MCF 10A (cell line): ENCODE results near the gene PPM1K. TPM values are rescaled to one million over a fixed set of nuclear protein-coding genes. Genes with fewer than 3 reads are reported as not detected.

ENCODE experiments used
- BruUV-seq: library from RNA; stranded (reverse); fragments of 400-500 nt; replicated peaks from 2 replicates; lab custom pipeline; 2021; lab: Mats Ljungman, UMichigan
- CTCF ChIA-PET: fragments of 300-600 bp; sonication (Branson Sonifier 250); formaldehyde crosslinking; extraction: SDS; loops from one replicate; lab custom pipeline; 2021; ENCODE audit warnings: antibody characterized with exemption, inconsistent platforms; lab: Yijun Ruan, JAX
- POLR2A ChIA-PET: fragments of 300-600, 350-650 bp; sonication (Branson Sonifier 250); formaldehyde crosslinking; extraction: SDS; loops from one replicate; lab custom pipeline; 2020; ENCODE audit warnings: antibody characterized with exemption, inconsistent platforms; lab: Yijun Ruan, JAX
- DNase-seq: peaks from one replicate; pipeline ENCODE4 v3.0.0-alpha.2; 2018; ENCODE audit not compliant: unreplicated experiment
- H3K27ac Mint-ChIP-seq: one replicate; pipeline ENCODE4 v1.8.0; 2022; ENCODE audit warnings: mild to moderate bottlenecking, low read depth, mixed read lengths; ENCODE audit not compliant: unreplicated experiment
- H3K27me3 Mint-ChIP-seq: one replicate; pipeline ENCODE4 v1.8.0; 2022; ENCODE audit warnings: mixed read lengths; ENCODE audit not compliant: insufficient read depth, unreplicated experiment
- H3K36me3 Mint-ChIP-seq: one replicate; pipeline ENCODE4 v1.8.0; 2022; ENCODE audit warnings: mild to moderate bottlenecking, moderate library complexity, mixed read lengths; ENCODE audit not compliant: insufficient read depth, unreplicated experiment
- H3K4me1 Mint-ChIP-seq: one replicate; pipeline ENCODE4 v1.8.0; 2022; ENCODE audit warnings: mixed read lengths; ENCODE audit not compliant: insufficient read depth, unreplicated experiment
- H3K4me3 Mint-ChIP-seq: one replicate; pipeline ENCODE4 v1.8.0; 2022; ENCODE audit warnings: mild to moderate bottlenecking, moderate library complexity, mixed read lengths; ENCODE audit not compliant: unreplicated experiment
- H3K9me3 Mint-ChIP-seq: one replicate; pipeline ENCODE4 v1.8.0; 2022; ENCODE audit warnings: mixed read lengths; ENCODE audit not compliant: unreplicated experiment
- intact Hi-C: fragments of 100-400 bp; cut with micrococcal nuclease; formaldehyde crosslinking; loops from 2 replicates; pipeline ENCODE4 v1.14.1; 2022
- total RNA-seq: library from RNA; stranded (reverse); gene quantifications from 2 replicates; pipeline ENCODE4 v1.2.3, GENCODE V29; 2022
- TF ChIP-seq, protein P1 (sequence below): fragments of 200-600 bp; IDR thresholded peaks from one replicate; pipeline ENCODE4 v1.8.0; 2022; ENCODE audit warnings: antibody characterized with exemption, mild to moderate bottlenecking; ENCODE audit not compliant: unreplicated experiment

PPM1K gene
- total RNA-seq, 1 experiment from 2014 or later = 21.0 TPM

GRCh38 chr4:88277711-88278225, 6.6 kb downstream of the PPM1K start:
- no peaks in the 10 kb centered on the region for H3K9me3 Mint-ChIP-seq
- no peak for DNase-seq
- ChIA-PET POLR2A (no interaction called here), CTCF (interaction anchor here (0.7 to 2.1 kb wide), 3 partner anchors 91 to 842 kb away, joined by 3 to 5 read pairs (median 3); no protein-coding TSS in a partner anchor)
- H3K4me1 Mint-ChIP-seq = peaks cover 8% of the 10 kb centered on the region
- no peaks in the 10 kb centered on the region for H3K27me3 Mint-ChIP-seq
- intact Hi-C loops = no loop called here
- no peak overlapping the region for H3K27ac Mint-ChIP-seq
- BruUV-seq = no TSS peak
- no peak overlapping the region for H3K4me3 Mint-ChIP-seq
- H3K36me3 Mint-ChIP-seq = peaks cover 14% of the 10 kb centered on the region
- TF ChIP-seq, protein P1, sequence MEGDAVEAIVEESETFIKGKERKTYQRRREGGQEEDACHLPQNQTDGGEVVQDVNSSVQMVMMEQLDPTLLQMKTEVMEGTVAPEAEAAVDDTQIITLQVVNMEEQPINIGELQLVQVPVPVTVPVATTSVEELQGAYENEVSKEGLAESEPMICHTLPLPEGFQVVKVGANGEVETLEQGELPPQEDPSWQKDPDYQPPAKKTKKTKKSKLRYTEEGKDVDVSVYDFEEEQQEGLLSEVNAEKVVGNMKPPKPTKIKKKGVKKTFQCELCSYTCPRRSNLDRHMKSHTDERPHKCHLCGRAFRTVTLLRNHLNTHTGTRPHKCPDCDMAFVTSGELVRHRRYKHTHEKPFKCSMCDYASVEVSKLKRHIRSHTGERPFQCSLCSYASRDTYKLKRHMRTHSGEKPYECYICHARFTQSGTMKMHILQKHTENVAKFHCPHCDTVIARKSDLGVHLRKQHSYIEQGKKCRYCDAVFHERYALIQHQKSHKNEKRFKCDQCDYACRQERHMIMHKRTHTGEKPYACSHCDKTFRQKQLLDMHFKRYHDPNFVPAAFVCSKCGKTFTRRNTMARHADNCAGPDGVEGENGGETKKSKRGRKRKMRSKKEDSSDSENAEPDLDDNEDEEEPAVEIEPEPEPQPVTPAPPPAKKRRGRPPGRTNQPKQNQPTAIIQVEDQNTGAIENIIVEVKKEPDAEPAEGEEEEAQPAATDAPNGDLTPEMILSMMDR = no peak

GRCh38 chr4:88276952-88277710, 7.2 kb downstream of the PPM1K start:
- DNase-seq = no peak
- Mint-ChIP-seq H3K9me3 (no peaks in the 10 kb centered on the region), H3K4me1 (peaks cover 8% of the 10 kb centered on the region), H3K36me3 (peaks cover 14% of the 10 kb centered on the region), H3K27ac (no peak overlapping the region), H3K4me3 (no peak overlapping the region), H3K27me3 (no peaks in the 10 kb centered on the region)
- TF ChIP-seq, protein P1 = no peak
- CTCF ChIA-PET = interaction anchor here (0.7 kb wide), 1 partner anchor 843 kb away, joined by 3 read pairs; no protein-coding TSS in a partner anchor
- no TSS peak for BruUV-seq
- intact Hi-C loops = no loop called here
- POLR2A ChIA-PET = interaction anchor here (1.9 kb wide), 1 partner anchor 7 kb away, joined by 11 read pairs; the partner anchor contains the start of gene PPM1K

GRCh38 chr4:88275949-88276515, 8.3 kb downstream of the PPM1K start:
- no peak for DNase-seq
- POLR2A ChIA-PET = interaction anchor here (1.9 kb wide), 1 partner anchor 8 kb away, joined by 11 read pairs; the partner anchor contains the start of gene PPM1K
- intact Hi-C loops = no loop called here
- no TSS peak for BruUV-seq
- Mint-ChIP-seq H3K4me3 (no peak overlapping the region), H3K4me1 (no peaks in the 10 kb centered on the region), H3K9me3 (no peaks in the 10 kb centered on the region), H3K27me3 (no peaks in the 10 kb centered on the region), H3K27ac (no peak overlapping the region), H3K36me3 (peaks cover 14% of the 10 kb centered on the region)
- TF ChIP-seq, protein P1 = no peak
- CTCF ChIA-PET = interaction anchor here (0.6 to 1.0 kb wide), 4 partner anchors 55 to 76 kb away, joined by 3 to 4 read pairs (median 3); no protein-coding TSS in a partner anchor

- H3K27ac Mint-ChIP-seq = no peak overlapping the region
- CTCF ChIA-PET = interaction anchor here (0.6 to 1.0 kb wide), 3 partner anchors 54 to 59 kb away, joined by 3 to 4 read pairs (median 3); no protein-coding TSS in a partner anchor
- H3K27me3 Mint-ChIP-seq = no peaks in the 10 kb centered on the region
- intact Hi-C loops = no loop called here
- POLR2A ChIA-PET = interaction anchor here (1.9 kb wide), 1 partner anchor 9 kb away, joined by 11 read pairs; the partner anchor contains the start of gene PPM1K
- no TSS peak for BruUV-seq
- no peaks in the 10 kb centered on the region for H3K9me3 Mint-ChIP-seq
- no peak for DNase-seq
- no peak overlapping the region for H3K4me3 Mint-ChIP-seq
- TF ChIP-seq, protein P1 = no peak
- no peaks in the 10 kb centered on the region for H3K4me1 Mint-ChIP-seq
- peaks cover 14% of the 10 kb centered on the region for H3K36me3 Mint-ChIP-seq
Measured at GRCh38 chr4:88275516-88275915, 8.8 kb downstream of the PPM1K start.
